Left renal cortex interstitium (tissue), 4 donors: ENCODE results near the gene PTH1R. TPM values are rescaled to one million over a fixed set of nuclear protein-coding genes. Genes with fewer than 3 reads are reported as not detected.

ENCODE experiments used
- DNase-seq, 4 donors: peaks; one replicate each; pipeline ENCODE4 v3.0.0-alpha.2; 2013; ENCODE audit warnings: low read depth in 4 of 4, low spot score in 2 of 4, missing footprints in 1 of 4
- polyA plus RNA-seq, 4 donors: library from polyadenylated mRNA; unstranded; fragments of 120-200 nt; gene quantifications; one replicate each; pipeline ENCODE4 v1.2.1, GENCODE V29; 2013; ENCODE audit not compliant: insufficient read length in 4 of 4

The PTH1R gene
- polyA plus RNA-seq, 4 donors = 181 to 236 (median 230) TPM

DNA sequence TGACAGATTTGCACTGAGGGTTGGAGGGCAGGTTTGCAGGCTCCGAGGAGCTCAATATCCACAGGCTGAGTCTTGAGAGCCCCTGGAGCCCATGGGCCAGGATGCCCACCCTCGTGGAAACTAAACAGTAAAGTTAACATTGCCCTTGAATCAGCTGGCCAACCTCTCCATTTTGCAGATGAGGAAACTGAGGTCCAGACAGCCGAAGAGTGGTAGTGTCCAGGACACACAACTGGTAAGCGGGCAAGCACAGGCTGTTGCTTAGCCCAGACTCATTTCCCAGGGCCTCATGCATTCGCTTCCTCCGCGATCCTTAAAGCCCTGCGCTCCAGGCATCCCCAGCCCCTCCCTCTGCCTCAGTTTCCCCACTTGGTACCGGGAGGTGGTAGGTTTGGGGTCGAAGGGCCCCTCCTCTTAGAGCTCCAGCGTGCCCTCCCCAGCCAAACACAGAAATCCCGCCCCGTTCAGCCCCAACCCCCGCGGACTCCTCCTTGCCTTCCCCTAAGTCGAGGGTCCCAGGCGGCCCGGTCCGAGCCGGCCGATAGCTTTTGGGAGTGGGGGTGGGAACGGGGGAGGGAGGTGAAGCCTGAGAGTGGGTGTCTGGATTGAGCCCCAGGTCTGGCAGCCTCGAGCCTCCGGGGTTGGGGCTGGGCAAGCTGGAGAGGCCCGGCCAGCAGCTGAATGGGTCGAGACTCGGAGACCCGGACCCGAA lies 3.5 kb downstream of the PTH1R start:
- no peak for DNase-seq

DNA sequence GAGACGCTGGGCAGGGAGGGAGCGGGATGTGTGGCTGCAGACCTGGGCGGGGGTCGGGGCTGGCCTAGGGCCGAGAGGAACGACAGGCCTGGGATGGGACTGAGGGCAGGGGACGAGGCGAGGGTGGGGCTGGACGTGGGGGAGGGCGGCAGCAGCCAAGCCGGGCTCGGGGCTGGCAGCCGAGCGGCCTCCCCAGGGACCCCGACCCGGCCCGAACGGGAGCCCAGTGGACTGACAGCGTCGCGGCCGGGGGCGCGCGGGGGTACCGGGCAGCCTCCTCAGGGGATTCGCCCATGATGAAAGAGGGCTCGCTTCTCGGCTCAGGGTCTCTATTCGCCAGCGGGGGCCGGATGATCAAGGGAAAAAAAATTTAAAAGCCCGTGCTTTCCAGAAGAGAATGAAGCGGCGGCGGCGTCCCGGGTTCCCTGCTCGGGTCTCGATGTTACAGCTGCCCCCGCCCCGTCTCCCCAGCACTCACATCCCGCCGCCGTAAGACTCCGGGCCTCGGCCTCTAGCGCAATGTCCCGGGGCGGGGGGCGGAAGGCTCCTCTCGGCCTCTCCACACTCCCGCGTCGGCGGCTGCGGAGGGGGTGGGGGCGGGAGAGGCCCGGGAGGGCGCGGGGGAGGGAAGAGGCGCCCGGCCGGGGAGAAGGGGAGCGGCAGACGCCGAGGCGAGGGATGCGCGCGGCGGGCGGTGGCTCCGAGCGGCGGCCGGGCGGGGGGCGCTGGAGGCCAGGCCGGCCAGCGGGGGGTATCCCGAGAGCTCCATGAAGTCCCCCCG lies 4.3 kb downstream of the PTH1R start:
- no peak for DNase-seq

DNA sequence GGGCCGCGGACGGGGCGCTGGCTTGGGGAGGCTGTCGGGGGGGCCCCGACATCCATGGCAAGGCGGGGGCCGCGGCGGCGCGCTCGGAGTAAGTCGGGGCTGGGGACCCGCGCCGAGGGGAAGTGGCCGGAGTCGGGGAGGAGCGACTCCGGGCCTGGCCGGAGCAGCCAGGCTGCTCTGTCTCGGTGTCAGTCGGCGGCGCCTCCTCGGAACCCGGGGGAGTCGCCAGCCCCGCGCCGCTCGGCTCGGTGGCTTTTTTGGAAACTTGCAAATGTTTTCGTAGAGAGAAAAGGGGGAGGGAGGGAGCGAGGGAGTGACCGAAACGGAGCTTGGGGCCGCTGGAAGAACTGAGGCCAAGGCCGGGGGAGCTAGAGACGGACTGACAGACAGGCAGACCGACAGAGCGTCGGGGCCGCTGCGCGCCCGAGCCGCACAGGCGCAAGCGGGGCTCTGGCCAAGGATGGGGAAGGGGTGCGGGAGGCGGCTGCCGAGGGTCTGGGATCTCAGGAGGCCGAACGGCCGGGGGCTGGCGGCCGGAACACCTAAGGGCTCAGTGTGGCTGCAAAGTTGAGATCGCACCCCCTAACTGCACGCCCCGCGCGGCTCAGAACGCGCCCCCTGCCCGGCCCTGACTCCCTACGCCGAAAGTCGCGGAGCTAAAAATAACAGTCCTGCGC lies 5.0 kb downstream of the PTH1R start:
- DNase-seq = no peak

DNA sequence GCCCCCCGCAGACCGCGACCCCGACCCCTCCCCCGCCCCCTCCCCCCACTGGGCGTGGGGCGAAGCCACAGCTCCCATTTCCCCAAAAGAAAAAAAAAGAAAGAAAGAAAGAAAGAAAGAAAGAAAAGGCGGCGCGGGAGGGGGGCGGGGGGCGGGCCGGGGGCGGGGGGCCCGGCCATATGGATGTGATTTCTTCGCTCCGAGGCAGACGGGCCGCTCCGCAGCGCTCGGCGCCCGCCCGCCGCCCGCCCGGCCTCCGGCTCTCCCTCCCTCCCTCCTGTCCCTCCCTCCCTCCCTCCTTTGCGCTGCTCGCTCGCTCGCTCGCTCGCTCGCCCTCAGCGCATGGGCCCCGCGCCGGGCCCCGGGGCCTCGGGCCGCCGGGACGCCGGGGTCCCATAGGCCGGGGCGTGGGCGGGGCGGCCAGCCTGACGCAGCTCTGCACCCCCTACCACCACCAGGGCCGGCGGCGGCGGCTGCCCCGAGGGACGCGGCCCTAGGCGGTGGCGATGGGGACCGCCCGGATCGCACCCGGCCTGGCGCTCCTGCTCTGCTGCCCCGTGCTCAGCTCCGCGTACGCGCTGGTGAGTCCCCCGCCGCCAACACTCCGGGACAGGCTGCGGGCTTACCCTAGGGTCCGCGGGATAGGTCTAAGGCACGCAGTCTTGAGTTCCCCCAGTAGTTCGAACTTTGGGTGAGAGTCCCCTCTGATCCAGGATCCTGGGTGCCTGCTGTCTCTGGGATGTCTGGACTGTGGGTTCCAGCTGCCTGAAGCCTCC lies 5.7 kb downstream of the PTH1R start:
- DNase-seq = no peak

DNA sequence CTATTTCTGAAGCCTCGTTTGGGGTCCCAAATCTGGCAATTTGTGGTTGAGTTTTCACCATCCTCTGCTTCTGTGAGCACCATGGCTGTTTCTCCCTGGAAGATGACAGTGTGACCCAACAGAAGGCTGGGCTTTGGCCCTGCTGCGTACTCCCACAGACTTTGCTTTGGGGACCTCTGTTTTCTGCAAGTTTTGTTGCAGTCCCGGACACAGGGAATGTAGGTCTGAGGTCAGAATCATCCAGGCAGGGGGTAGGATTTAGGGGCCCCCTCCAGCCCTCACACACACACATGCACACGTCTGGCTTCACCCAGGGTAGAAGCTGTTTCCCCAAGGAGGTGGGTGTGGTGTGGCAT lies 6.3 kb downstream of the PTH1R start:
- DNase-seq = no peak

DNA sequence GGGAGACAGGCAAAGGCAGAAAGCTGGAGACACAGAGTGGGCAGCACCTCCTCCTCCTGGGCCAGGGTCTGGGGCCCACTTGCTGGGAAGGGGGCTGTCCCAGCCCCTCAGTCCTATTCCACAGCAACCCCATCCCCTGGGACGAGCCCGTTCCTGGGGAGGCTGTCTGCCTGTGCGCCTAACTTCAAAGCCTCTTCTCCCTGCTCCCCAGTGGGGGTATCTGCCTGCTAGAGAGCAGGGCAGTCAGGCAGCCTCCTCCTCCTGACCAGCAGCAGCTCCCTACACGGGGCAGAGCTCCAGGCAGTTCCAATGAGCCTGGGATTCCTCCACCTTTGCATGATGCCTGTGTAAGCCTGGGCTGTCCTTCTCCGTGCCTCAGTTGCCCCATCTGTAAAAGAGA lies 6.9 kb downstream of the PTH1R start:
- DNase-seq = no peak

DNA sequence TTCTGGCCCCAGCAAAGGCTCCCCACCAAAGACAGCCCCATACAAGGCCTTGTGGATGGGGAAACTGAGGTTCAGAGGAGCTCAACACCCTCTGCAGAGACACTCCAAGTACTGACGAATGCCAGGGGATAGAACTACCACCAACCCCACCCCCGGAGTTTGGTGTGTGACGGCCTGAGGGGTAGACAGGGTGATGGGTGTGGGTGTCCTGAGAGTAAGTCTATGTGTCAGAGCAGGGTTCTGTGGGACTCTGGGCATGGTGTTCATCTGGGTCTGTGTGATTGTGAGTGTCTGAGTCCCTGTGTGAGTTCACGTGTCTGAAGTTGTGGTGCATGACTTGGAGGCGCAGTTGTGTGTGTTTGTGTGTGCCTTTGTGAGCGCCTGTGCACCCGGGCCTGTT lies 7.4 kb downstream of the PTH1R start:
- DNase-seq = no peak

DNA sequence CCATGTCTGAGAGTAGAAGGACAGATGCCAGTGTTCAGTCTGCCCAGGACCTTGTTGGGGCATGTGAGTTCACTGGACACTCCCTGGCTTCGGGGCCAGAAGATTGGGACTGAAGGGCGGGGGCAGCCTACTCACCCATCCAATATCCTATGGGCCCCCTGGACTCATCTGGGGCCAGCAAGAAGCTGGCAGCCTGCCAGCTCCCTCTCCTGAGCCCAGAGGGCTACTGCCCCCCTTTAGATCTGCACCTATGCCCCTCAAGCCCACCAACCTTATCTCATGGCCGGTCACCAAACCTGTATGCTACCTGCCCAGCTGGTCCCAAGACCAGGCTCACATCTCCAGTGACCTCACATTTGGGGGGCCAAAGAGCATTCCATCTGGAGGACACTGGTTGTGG lies 8.1 kb downstream of the PTH1R start:
- DNase-seq = no peak

DNA sequence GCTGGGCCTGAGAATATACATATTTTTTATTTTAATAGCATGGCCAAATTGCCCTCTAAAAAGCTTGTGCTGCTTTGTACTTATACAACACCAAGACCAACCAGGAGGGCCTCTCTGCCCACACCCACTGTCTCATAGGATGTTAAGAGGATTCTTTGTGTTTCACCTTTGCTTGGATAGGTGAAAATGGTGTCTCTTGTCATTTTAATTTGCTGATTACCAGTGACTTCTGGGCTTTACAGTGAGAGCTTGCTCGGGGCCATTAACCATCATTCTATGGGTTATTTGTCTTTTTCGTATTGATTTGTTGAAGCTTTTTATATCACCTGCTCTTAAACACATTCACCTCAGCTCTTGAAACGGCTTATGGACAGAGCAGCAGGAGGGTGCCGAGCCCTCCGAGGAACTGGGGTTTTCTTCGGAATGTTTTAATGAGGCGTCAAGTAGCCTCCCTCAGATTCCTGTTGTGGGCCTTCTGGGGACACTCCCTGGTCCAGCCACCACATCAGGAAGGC lies 10.5 kb downstream of the PTH1R start:
- no peak for DNase-seq

DNA sequence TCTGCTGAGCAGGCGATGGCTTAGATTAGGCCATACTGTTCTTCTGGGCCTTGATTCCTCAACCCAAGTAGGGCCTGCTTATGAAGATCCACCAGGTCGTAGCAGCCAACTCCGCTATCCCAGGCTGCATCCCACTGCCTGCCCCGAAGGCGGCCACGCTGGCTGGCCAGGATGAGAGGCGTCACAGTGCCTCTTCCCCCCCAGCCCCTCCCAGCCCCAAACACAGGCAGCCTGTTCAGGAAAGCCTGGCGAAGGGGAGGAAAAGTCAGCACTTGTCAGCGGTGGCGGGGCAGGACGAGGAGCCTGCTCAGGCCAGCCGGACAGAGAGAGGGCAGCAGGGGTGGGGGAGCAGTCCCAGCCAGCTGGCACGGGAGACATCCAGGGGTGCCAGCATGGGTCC lies 11.2 kb downstream of the PTH1R start:
- DNase-seq = no peak

DNA sequence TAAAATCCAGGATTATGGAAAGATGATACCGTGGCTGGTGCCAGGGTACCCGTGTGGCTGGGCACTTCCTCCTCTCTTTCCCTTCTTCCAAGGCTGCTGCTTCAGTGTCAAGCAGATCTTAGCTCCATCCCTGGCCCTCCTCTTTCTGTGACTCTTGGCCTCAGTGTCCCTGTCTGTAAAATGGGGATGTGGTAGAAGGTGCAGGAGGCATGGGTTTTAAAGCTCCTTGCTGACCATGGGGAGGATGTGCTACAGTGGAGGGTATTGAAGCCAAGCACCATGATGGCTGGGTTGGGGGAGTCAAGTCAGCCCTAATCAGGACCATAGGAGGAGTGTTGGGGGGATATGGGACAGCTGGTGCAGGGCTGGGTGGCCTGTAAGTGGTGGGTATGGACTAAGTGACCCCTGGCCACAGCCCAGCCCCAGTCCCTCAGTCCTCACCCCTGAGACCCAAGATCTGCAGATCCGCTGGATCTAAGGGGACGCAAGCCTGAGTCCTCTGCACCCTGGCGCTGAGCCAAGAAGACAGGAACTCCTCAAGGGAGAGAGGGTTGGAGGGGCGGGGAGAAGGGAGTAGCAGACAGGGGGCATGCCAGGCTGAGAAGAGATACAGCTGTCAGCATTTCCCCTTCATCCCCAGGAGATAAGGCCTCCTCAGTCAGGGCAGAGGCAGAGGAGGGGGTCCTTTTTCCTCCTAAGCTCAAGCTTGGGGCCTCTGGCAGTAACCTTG lies 12.0 kb downstream of the PTH1R start:
- no peak for DNase-seq

DNA sequence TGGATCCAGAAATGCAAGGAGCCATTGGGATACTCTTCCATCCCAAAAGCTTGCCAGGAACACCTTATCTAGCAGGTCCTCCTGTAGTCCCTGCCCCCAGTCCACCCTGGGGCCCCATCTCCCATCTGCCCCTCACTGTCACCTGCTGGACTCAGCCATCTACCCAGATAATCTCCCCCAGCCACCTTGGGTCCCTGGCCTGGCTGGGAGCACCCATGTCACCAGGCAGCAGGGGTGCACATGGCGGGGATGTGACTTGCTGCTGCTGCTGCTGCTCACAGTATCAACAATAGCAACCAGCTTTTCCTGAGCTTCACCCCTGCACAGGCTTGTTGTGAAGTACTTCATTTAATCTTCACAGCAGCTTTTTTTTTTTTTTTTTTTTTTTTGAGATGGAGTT lies 12.6 kb downstream of the PTH1R start:
- no peak for DNase-seq

DNA sequence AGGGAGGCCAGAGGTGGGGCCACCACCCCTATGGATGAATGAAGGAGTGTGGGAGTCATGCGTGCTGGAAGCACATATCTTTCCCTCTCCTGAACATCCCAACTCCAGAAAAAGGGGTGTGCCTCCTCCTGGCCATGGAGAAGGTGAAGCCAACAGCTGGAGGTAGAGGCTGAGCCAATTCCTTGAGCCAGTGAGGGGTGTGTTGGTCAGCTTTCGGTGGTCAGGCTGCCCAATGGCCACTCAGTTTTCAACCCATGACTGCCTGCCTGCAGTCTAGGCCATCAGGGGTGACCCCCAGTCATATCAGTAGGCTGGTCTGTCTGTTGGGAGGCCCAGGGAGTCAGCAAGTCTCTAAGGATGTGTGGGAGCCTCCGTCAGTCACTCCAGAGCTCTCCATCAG lies 13.6 kb downstream of the PTH1R start:
- no peak for DNase-seq

DNA sequence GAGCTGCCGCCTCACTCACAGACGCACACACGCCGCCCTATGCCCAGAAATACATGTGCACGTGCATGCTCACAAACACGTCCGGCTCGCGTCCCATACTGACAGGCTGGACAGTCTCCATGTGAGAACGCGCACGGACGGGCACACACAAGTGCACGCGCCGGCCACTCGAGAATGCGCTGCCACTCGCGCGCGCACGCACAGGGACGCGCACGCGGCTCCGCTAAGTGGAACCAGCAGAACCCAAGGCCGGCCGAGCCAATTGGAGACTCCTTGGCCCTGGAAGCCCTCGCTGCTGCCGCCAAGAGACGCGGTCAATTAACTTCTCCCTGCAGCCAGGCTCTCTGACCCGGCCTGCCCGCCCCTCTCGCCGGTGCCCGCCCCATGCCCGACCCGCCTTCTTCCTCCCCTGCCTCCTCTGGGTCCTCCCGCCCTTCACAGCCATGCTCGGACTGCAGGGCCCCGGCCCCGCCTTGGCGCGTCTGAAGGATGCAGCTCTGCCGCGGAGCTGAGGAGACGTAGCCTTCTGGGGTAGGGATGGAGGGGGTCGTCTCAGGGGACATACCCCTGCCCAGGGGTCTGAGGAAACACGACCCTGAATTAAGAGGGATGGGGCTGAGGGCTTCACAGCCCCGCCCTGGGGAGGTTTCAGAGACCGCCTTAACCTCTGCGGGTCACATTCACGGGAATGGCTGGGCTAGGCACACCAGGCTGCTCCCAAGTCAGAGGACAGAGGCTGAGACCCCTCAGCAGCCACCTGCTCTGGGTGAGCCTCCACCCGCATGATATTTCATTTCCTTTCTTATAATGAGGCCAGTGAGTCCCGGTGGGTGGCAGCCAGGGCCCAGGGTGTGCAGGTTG lies 15.0 kb downstream of the PTH1R start:
- no peak for DNase-seq

DNA sequence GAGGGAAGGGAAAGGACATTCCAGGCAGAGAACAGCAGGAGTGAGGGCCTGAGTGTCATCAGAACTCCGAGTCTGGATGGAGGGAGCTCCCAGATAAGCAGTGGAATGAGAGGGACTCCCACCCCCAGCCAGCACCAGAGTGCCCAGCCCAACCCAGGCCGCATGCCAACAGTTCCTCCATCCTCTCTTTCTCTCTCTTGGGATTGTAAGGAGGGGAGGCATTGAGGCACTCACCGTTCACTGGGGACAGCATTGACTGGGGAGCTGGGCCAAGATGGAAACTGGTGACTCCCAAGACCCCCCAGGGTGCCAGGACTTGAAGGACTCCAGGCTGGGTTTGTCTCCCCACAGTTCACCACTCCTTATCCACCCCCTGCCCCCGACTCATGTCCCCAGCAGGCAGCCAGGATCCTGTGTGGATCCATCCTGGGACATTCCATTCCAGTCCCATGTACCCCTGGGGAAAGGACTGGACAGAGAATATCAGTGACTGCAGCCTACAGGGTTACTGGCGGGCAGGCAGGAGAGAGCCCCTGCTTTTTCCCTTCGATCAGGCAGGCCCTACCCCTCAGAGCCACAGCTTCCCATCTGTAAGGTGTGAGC lies 15.7 kb downstream of the PTH1R start:
- DNase-seq = no peak

DNA sequence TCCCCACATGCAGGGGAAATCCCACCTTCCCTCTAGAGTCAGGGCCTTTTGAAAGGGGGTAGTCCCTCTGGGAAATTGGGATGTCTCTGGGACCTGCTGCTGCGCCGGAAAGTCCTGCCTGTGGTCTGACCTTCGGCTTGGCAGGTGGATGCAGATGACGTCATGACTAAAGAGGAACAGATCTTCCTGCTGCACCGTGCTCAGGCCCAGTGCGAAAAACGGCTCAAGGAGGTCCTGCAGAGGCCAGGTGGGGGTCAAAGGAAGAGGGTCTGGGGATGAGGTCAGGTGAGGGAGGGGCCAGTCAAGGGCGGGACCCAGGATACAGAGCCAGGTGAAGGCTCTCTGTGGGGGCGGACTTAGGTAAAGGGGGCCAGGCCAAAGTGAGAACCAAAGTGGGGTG lies 16.2 kb downstream of the PTH1R start:
- DNase-seq = no peak

DNA sequence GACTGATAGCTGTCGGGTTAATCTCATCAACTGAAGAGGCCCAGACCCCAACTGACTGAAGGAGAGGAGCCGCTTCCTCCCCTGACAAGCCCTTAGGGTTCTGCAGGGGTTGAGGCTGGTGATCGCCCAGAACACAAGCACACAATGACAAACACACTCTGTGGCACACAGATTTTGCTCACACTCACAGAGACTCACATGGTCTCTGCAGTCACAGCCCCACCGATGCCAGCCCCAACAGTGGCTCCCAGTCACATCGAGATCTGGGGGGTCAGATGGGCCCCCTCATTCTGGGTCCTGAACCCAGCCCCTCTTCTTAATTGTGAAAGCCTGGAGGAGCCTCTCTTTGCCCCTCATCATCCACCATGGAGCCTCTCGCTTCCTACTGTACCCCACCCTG lies 16.7 kb downstream of the PTH1R start:
- no peak for DNase-seq

DNA sequence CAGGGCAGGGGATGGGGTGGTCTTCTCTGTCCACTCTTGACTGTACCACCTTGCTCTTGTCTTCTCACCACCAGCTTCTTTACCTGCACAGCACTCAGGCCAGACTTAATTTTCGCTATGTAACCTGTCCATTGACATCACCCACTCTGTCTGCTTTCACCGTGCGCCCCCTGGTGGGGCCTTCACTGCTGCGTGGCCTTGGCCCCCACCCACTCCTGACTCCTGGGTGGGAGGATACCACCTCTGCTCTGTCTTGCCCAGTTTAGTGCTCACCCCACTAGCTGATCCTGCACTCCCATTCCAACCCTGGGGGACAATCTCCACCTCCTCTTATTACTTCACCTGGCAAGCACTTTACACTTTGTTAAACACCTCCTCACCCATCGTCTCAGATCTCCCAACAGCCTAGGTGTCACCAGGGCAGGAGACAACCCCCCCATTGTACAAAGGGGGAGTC lies 17.7 kb downstream of the PTH1R start:
- no peak for DNase-seq

DNA sequence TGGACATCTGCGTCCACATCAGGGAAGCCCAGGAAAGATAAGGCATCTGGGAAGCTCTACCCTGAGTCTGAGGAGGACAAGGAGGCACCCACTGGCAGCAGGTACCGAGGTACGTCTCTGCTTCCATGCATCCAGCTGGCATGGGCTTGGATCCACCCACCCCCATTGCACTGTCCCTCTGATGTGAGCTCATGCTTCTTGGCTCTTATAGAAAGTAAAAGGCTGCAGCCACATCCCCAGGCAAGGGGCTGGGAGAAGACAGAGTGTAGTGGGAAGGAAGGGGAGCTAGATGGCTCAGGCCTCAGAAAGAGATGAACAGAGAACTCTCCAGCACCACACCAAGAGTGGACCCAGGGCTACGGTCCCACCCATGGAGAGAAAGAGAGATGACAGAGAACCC lies 18.2 kb downstream of the PTH1R start:
- no peak for DNase-seq
